GM19372 (cell line): ENCODE measurements around the gene B3GAT2.
A peak's percentile ranks its signal among the peaks of the same experiment; 100 is the strongest.
"Not testable (repeated sequence)": the region's sequence is repeated elsewhere in the genome, so short reads cannot be mapped to it uniquely, and the experiment has no call there.

ENCODE experiments used
- ATAC-seq: cut with Tn5 transposase; IDR thresholded peaks from one replicate; pipeline ENCODE4 v1.9.1; 2021; ENCODE audit warnings: mild to moderate bottlenecking, low read depth, moderate library complexity; ENCODE audit not compliant: unreplicated experiment

The B3GAT2 gene

GRCh38 chr6:70956451-70957283 lies at the start of gene B3GAT2:
TSS of gene B3GAT2 (minus strand) at chr6:70957060. CDS start at chr6:70956429, 631 bp downstream.
- peak; percentile 15 for ATAC-seq

GRCh38 chr6:70998148-70998547 lies 41.3 kb upstream of the B3GAT2 start:
- no peak for ATAC-seq

- no peak for ATAC-seq
Measured at GRCh38 chr6:70997379-70997778, 40.5 kb upstream of the B3GAT2 start.

- no peak for ATAC-seq
Measured at GRCh38 chr6:70996106-70996505, 39.2 kb upstream of the B3GAT2 start.

GRCh38 chr6:70995411-70995810 lies 38.6 kb upstream of the B3GAT2 start:
- no peak for ATAC-seq

GRCh38 chr6:70991253-70991652 lies 34.4 kb upstream of the B3GAT2 start:
- no peak for ATAC-seq

GRCh38 chr6:70985156-70985555 lies 28.3 kb upstream of the B3GAT2 start:
- no peak for ATAC-seq

- no peak for ATAC-seq
Measured at GRCh38 chr6:70982747-70983146, 25.9 kb upstream of the B3GAT2 start.

GRCh38 chr6:70980727-70981126 lies 23.9 kb upstream of the B3GAT2 start:
- ATAC-seq, result no peak

- no peak for ATAC-seq
Measured at GRCh38 chr6:70973604-70974003, 16.7 kb upstream of the B3GAT2 start.

GRCh38 chr6:70967049-70967448 lies 10.2 kb upstream of the B3GAT2 start:
- ATAC-seq, result no peak

- ATAC-seq, result no peak
Measured at GRCh38 chr6:70957284-70957617, 391 bp upstream of the B3GAT2 start.

GRCh38 chr6:70956191-70956450 lies 739 bp downstream of the B3GAT2 start:
- peak; percentile 16 for ATAC-seq

GRCh38 chr6:70955441-70956190 lies 1.2 kb downstream of the B3GAT2 start:
- ATAC-seq, result peak; percentile 94

- no peak for ATAC-seq
Measured at GRCh38 chr6:70954750-70955149, 2.1 kb downstream of the B3GAT2 start.

GRCh38 chr6:70954176-70954575 lies 2.7 kb downstream of the B3GAT2 start:
- ATAC-seq, result no peak

GRCh38 chr6:70952608-70953165 lies 4.2 kb downstream of the B3GAT2 start:
- no peak for ATAC-seq

- not testable (repeated sequence) for ATAC-seq
Measured at GRCh38 chr6:70944321-70944720, 12.5 kb downstream of the B3GAT2 start.

GRCh38 chr6:70933853-70934252 lies 23.0 kb downstream of the B3GAT2 start:
- no peak for ATAC-seq

GRCh38 chr6:70905742-70906141 lies 51.1 kb downstream of the B3GAT2 start:
- no peak for ATAC-seq

- ATAC-seq, result no peak
Measured at GRCh38 chr6:70903665-70904452, 53.0 kb downstream of the B3GAT2 start.
